DMS53 treated with DMSO at 0.1 percent for 48 hours (cell line): Measurements from ENCODE around the gene CMIP.

Source experiments
- DNase-seq: peaks from one replicate; lab custom pipeline; 2025; ENCODE audit not compliant: unreplicated experiment; lab: John Stamatoyannopoulos, UW

The CMIP gene

GRCh38 chr16:81632392-81633146, 188.0 kb downstream of the CMIP start:
- no peak for DNase-seq

GRCh38 chr16:81633147-81633619, 188.6 kb downstream of the CMIP start:
- no peak for DNase-seq

GRCh38 chr16:81633680-81634379, 189.2 kb downstream of the CMIP start:
- no peak for DNase-seq

- DNase-seq, result no peak
These were observed 189.9 kb downstream of the CMIP start for GRCh38 chr16:81634380-81635062.

GRCh38 chr16:81635063-81635937, 190.7 kb downstream of the CMIP start:
- no peak for DNase-seq

- DNase-seq, result no peak
These were observed 191.8 kb downstream of the CMIP start for GRCh38 chr16:81636298-81636993.

GRCh38 chr16:81637336-81638235, 193.0 kb downstream of the CMIP start:
- DNase-seq, result no peak

GRCh38 chr16:81638286-81638945, 193.8 kb downstream of the CMIP start:
- no peak for DNase-seq

- no peak for DNase-seq
These were observed 194.7 kb downstream of the CMIP start for GRCh38 chr16:81639348-81639747.

- no peak for DNase-seq
These were observed 195.5 kb downstream of the CMIP start for GRCh38 chr16:81639931-81640680.

- DNase-seq, result no peak
These were observed 196.1 kb downstream of the CMIP start for GRCh38 chr16:81640681-81641070.

- no peak for DNase-seq
These were observed 196.9 kb downstream of the CMIP start for GRCh38 chr16:81641395-81642106.

- no peak for DNase-seq
These were observed 197.5 kb downstream of the CMIP start for GRCh38 chr16:81642107-81642436.

GRCh38 chr16:81642943-81643342, 198.3 kb downstream of the CMIP start:
- no peak for DNase-seq

GRCh38 chr16:81645266-81645694, 200.7 kb downstream of the CMIP start:
- peak; percentile 67 for DNase-seq

GRCh38 chr16:81645925-81646324, 201.3 kb downstream of the CMIP start:
- no peak for DNase-seq

- DNase-seq, result no peak
These were observed 202.0 kb downstream of the CMIP start for GRCh38 chr16:81646561-81646960.
